ENCODE results near the gene HSPB9.

GRCh38 chr17:42097691-42098631, 24.6 kb upstream of the HSPB9 start, which contains the start of gene ZNF385C:
- no peak for TF ChIP-seq CTCF (IDR thresholded peaks at IDR 0.05)
- TF ChIP-seq POLR2A (IDR thresholded peaks at IDR 0.05), result no peak

Measured in prostate gland (tissue), 2 donors.